ENCODE measurements around the gene PPIH. TPM values are rescaled to one million over a fixed set of nuclear protein-coding genes. Genes with fewer than 3 reads are reported as not detected.
"Not testable (repeated sequence)": the region's sequence is repeated elsewhere in the genome, so short reads cannot be mapped to it uniquely, and the experiment has no call there.

PPIH gene
- total and polyA plus RNA-seq, 4 donors = 28.1 to 55.6 (median 49.0) TPM

DNA sequence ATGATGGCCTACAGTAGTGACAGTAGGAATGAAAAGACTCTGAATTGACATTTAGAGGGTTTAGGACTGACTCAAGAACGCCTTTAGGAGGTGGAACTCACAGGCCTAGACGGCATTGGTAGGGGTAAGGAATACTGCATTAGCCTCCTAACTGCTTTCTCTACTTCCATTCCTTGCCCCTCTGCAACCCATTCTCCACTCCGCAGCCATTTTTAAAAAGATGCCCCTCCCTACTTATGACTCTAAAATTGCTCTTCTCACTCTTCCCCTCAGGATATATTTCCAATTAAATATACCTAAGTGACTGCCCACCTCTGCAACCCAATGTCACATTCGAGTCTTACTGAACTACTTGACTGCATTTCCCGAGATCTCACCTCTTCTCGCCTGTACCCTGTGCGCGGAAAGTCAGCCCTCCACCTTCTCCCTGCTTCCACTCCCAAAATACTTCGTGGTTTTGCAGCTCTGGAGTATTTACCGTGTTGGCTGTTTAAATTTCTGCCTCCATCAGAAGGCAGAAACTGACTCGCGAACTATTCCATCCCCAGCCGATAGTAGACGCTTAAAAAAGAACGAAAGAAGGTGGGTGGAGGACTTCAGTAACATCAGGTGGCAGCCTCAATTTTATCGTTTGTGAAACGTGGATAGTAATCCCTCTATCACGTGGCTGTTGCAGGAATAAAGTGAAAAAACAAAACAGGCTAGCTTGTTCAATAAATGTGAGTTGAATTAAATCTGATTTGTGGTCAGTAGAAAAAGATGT is 22.9 kb downstream of the PPIH start:
- Histone ChIP-seq H3K27me3 (ENCODE audit: control insufficient read depth, insufficient read depth, low read length) (no peaks in the 10 kb centered on the region), H3K27ac (ENCODE audit: low read depth, low read length) (peak overlapping the region; percentile 94), H3K4me3 (ENCODE audit: low read depth, low read length) (peak overlapping the region; percentile 92), H3K9me3 (ENCODE audit: control insufficient read depth, insufficient read depth, low read length) (no peaks in the 10 kb centered on the region), H3K4me1 (ENCODE audit: control insufficient read depth, insufficient read depth, low read length) (peaks cover 5% of the 10 kb centered on the region), H3K36me3 (ENCODE audit: control insufficient read depth, insufficient read depth, low read length) (peaks cover 7% of the 10 kb centered on the region)
- 5% methylated on average over 12 of the region's 18 CpGs for WGBS (ENCODE audit: insufficient coverage)
- DNase-seq (ENCODE audit: low read depth in 4 of 6, low spot score in 6 of 6) = peak in 3 of 6 donors; percentile 25 to 85 (median 64)

DNA sequence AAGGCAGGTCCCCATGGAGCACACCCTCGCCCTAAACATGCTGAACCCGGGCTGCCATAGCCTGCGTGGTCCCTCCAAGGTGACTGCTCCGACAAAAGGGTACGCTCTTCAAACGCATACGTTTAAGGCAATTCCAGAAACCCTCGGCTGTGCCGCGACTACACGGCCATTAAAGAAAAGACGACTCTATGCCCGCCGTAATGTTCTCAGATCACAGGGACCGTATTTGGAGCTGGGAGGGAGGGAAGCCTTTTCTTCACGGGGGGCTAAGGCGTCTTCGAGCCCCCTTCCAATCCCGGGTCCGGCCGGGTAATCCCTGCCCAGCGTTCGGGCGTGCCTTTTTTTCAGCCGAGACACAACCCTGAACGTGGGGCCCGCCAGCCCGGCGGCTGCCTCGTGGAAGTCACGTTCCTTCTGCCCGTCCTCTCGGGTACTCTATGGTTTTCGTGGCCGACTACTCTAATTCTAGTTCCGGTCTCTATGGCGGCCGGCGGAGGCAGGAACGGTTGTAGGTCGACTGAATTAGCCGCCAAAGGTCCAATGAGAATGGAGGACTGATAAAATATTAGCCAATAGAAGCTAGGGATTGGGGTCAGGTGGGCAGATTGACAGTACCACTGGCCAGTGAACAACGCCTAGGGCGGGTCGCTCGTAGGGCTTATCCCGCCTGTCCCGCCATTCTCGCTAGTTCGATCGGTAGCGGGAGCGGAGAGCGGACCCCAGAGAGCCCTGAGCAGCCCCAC is 23.7 kb downstream of the PPIH start, which contains the start of gene YBX1:
Gene YBX1 (plus strand): TSS at position 678 of the 743 bp plus-strand sequence. CDS start 148 bp downstream, outside the sequence.
- no peaks in the 10 kb centered on the region for H3K9me3 ChIP-seq (ENCODE audit: control insufficient read depth, insufficient read depth, low read length)
- no peaks in the 10 kb centered on the region for H3K36me3 ChIP-seq (ENCODE audit: control insufficient read depth, insufficient read depth, low read length)
- peak; percentile 95 to 100 (median 98) for DNase-seq (ENCODE audit: low read depth in 4 of 6, low spot score in 6 of 6)
- under 1% methylated on average over 54 of the region's 54 CpGs for WGBS (ENCODE audit: insufficient coverage)
- peaks cover 5% of the 10 kb centered on the region for H3K4me1 ChIP-seq (ENCODE audit: control insufficient read depth, insufficient read depth, low read length)
- H3K27ac ChIP-seq (ENCODE audit: low read depth, low read length) = peak within 1 kb of the TSS; percentile 94
- peak within 1 kb of the TSS; percentile 92 for H3K4me3 ChIP-seq (ENCODE audit: low read depth, low read length)
- no peaks in the 10 kb centered on the region for H3K27me3 ChIP-seq (ENCODE audit: control insufficient read depth, insufficient read depth, low read length)

- peak overlapping the region; percentile 94 for H3K27ac ChIP-seq (ENCODE audit: low read depth, low read length)
- not testable (repeated sequence) for H3K9me3 ChIP-seq (ENCODE audit: control insufficient read depth, insufficient read depth, low read length); H3K27me3 ChIP-seq (ENCODE audit: control insufficient read depth, insufficient read depth, low read length); DNase-seq (ENCODE audit: low read depth in 4 of 6, low spot score in 6 of 6); H3K4me1 ChIP-seq (ENCODE audit: control insufficient read depth, insufficient read depth, low read length); H3K36me3 ChIP-seq (ENCODE audit: control insufficient read depth, insufficient read depth, low read length)
- H3K4me3 ChIP-seq (ENCODE audit: low read depth, low read length) = peak overlapping the region; percentile 92
- WGBS (ENCODE audit: insufficient coverage) = 0% methylated on average over 32 of the region's 33 CpGs
These were observed 24.2 kb downstream of the PPIH start for GRCh38 chr1:42682484-42682738.

GRCh38 chr1:42682739-42683531 is 24.7 kb downstream of the PPIH start:
- Histone ChIP-seq H3K4me3 (ENCODE audit: low read depth, low read length) (peak overlapping the region; percentile 92), H3K36me3 (ENCODE audit: control insufficient read depth, insufficient read depth, low read length) (no peaks in the 10 kb centered on the region), H3K27me3 (ENCODE audit: control insufficient read depth, insufficient read depth, low read length) (no peaks in the 10 kb centered on the region), H3K27ac (ENCODE audit: low read depth, low read length) (peak overlapping the region; percentile 94), H3K4me1 (ENCODE audit: control insufficient read depth, insufficient read depth, low read length) (peaks cover 5% of the 10 kb centered on the region), H3K9me3 (ENCODE audit: control insufficient read depth, insufficient read depth, low read length) (no peaks in the 10 kb centered on the region)
- under 1% methylated on average over 97 of the region's 103 CpGs for WGBS (ENCODE audit: insufficient coverage)
- peak in 4 of 6 donors; percentile 38 to 87 (median 68) for DNase-seq (ENCODE audit: low read depth in 4 of 6, low spot score in 6 of 6)

GRCh38 chr1:42684139-42684538 is 25.9 kb downstream of the PPIH start:
- Histone ChIP-seq H3K27me3 (ENCODE audit: control insufficient read depth, insufficient read depth, low read length) (no peaks in the 10 kb centered on the region), H3K9me3 (ENCODE audit: control insufficient read depth, insufficient read depth, low read length) (no peaks in the 10 kb centered on the region), H3K4me3 (ENCODE audit: low read depth, low read length) (peak overlapping the region; percentile 92), H3K4me1 (ENCODE audit: control insufficient read depth, insufficient read depth, low read length) (peaks cover 5% of the 10 kb centered on the region), H3K27ac (ENCODE audit: low read depth, low read length) (no peak overlapping the region), H3K36me3 (ENCODE audit: control insufficient read depth, insufficient read depth, low read length) (no peaks in the 10 kb centered on the region)
- peak in 3 of 6 donors; percentile 3 to 59 (median 39) for DNase-seq (ENCODE audit: low read depth in 4 of 6, low spot score in 6 of 6)
- 13% methylated on average over 5 of the region's 5 CpGs for WGBS (ENCODE audit: insufficient coverage)

GRCh38 chr1:42686418-42686817 is 28.2 kb downstream of the PPIH start:
- no peak for DNase-seq (ENCODE audit: low read depth in 4 of 6, low spot score in 6 of 6)
- Histone ChIP-seq H3K9me3 (ENCODE audit: control insufficient read depth, insufficient read depth, low read length) (no peaks in the 10 kb centered on the region), H3K4me3 (ENCODE audit: low read depth, low read length) (no peak overlapping the region), H3K27ac (ENCODE audit: low read depth, low read length) (no peak overlapping the region), H3K4me1 (ENCODE audit: control insufficient read depth, insufficient read depth, low read length) (no peaks in the 10 kb centered on the region), H3K36me3 (ENCODE audit: control insufficient read depth, insufficient read depth, low read length) (no peaks in the 10 kb centered on the region), H3K27me3 (ENCODE audit: control insufficient read depth, insufficient read depth, low read length) (no peaks in the 10 kb centered on the region)
- WGBS (ENCODE audit: insufficient coverage) = no CpG with 5 or more reads among the region's 4 CpGs

DNA sequence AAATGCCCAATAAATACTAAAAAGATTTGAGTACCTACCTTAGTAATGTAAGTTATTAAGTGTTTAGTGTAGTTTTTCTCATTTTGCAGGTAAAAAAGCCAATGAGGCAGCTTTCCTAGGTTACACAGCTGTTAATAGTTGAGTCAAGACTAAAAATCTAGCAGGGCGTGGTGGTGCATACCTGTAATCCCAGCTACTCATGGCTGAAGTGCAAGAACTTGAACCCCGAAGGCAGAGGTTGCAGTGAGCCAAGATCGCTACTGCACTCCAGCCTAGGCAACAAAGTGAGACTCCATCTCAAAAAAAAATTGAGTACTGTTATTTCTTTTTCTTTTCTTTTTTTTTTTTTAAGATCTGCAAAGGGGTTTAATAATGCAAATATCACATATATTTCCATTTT is 31.7 kb downstream of the PPIH start:
- H3K27ac ChIP-seq (ENCODE audit: low read depth, low read length) = no peak overlapping the region
- 70% methylated on average over 2 of the region's 3 CpGs for WGBS (ENCODE audit: insufficient coverage)
- no peak overlapping the region for H3K4me3 ChIP-seq (ENCODE audit: low read depth, low read length)
- H3K4me1 ChIP-seq (ENCODE audit: control insufficient read depth, insufficient read depth, low read length) = peaks cover 4% of the 10 kb centered on the region
- H3K36me3 ChIP-seq (ENCODE audit: control insufficient read depth, insufficient read depth, low read length) = no peaks in the 10 kb centered on the region
- no peaks in the 10 kb centered on the region for H3K9me3 ChIP-seq (ENCODE audit: control insufficient read depth, insufficient read depth, low read length)
- no peaks in the 10 kb centered on the region for H3K27me3 ChIP-seq (ENCODE audit: control insufficient read depth, insufficient read depth, low read length)
- DNase-seq (ENCODE audit: low read depth in 4 of 6, low spot score in 6 of 6) = no peak

DNA sequence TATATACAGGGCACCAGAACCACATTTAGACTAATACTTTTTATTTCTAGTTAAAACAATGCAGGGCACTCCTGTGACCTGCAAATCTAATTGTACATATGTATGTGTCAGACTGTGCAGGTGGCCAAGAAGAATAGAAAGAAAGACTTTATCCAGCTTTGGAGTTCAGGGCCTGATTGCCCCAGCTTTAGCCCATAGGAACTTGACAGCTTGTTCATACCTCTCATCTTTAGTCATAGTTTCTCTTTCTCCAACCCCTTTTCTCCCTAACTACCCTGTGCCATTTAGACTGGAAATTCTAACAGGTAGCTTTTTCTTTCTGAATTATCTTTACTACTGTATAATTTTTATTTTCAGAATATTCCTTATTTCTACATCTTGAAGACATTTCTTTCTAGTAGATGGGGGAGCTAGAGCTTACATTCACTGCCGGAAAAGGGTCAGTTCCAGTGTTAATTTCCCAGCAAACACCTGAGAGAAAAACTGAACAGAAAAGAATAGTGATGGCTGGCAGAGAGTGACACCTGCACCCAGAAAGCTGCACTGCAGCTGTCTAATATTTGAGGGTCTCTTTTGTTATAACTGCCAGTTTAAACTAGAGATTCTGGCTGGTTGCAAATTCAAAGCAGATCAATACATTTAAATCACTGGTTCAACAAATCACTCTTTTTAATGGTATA is 32.4 kb downstream of the PPIH start:
- H3K36me3 ChIP-seq (ENCODE audit: control insufficient read depth, insufficient read depth, low read length) = no peaks in the 10 kb centered on the region
- DNase-seq (ENCODE audit: low read depth in 4 of 6, low spot score in 6 of 6) = no peak
- H3K4me3 ChIP-seq (ENCODE audit: low read depth, low read length) = no peak overlapping the region
- no CpG with 5 or more reads among the region's 1 CpG for WGBS (ENCODE audit: insufficient coverage)
- H3K27me3 ChIP-seq (ENCODE audit: control insufficient read depth, insufficient read depth, low read length) = no peaks in the 10 kb centered on the region
- H3K9me3 ChIP-seq (ENCODE audit: control insufficient read depth, insufficient read depth, low read length) = no peaks in the 10 kb centered on the region
- peaks cover 4% of the 10 kb centered on the region for H3K4me1 ChIP-seq (ENCODE audit: control insufficient read depth, insufficient read depth, low read length)
- no peak overlapping the region for H3K27ac ChIP-seq (ENCODE audit: low read depth, low read length)

DNA sequence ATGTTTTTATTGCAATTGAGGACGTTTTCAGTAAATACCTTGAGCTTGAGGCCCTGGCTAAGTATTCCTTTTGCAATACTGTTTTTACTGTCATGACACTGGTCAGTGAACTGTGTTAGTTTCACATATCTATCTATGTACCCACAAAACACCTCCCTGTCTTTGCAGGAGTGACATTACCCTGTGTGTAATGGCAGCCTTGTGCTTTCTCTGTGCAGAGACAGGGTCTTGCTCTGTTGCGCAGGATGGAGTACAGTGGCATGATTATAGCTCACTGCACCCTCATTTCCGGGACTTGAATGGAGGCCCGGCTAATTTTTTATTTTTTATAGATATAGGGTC is 32.9 kb downstream of the PPIH start:
- Histone ChIP-seq H3K4me3 (ENCODE audit: low read depth, low read length) (no peak overlapping the region), H3K27me3 (ENCODE audit: control insufficient read depth, insufficient read depth, low read length) (no peaks in the 10 kb centered on the region), H3K27ac (ENCODE audit: low read depth, low read length) (no peak overlapping the region), H3K36me3 (ENCODE audit: control insufficient read depth, insufficient read depth, low read length) (no peaks in the 10 kb centered on the region), H3K4me1 (ENCODE audit: control insufficient read depth, insufficient read depth, low read length) (peaks cover 4% of the 10 kb centered on the region), H3K9me3 (ENCODE audit: control insufficient read depth, insufficient read depth, low read length) (no peaks in the 10 kb centered on the region)
- no CpG with 5 or more reads among the region's 4 CpGs for WGBS (ENCODE audit: insufficient coverage)
- DNase-seq (ENCODE audit: low read depth in 4 of 6, low spot score in 6 of 6) = no peak
